Measurements from ENCODE around the gene TBL1X. TPM values are rescaled to one million over a fixed set of nuclear protein-coding genes. Genes with fewer than 3 reads are reported as not detected.
"Not testable (repeated sequence)": the region's sequence is repeated elsewhere in the genome, so short reads cannot be mapped to it uniquely, and the experiment has no call there.

TBL1X gene
- polyA plus RNA-seq, 1 experiment, result 24.9 TPM

- no peak overlapping the region for H3K27ac ChIP-seq (ENCODE audit: low read depth, low read length)
- H3K27me3 ChIP-seq (ENCODE audit: control insufficient read depth, insufficient read depth, low read length), result no peaks in the 10 kb centered on the region
- ChIA-PET POLR2A (interaction anchor here (0.7 kb wide), 1 partner anchor 64 kb away, joined by 4 read pairs; no protein-coding TSS in a partner anchor), CTCF (no interaction called here)
- DNase-seq (ENCODE audit: low read depth, low spot score), result no peak
- no peaks in the 10 kb centered on the region; the same call in 1 of the 2 replicates for H3K9me3 ChIP-seq (ENCODE audit: control insufficient read depth, insufficient read depth, low read length)
- no peak for TF ChIP-seq CTCF (IDR thresholded peaks at IDR 0.05; ENCODE audit: low read depth, low read length)
- peak overlapping the region; percentile 66 for H3K4me3 ChIP-seq (ENCODE audit: low read depth, low read length)
Observed at GRCh38 chrX:9467146-9467545, 2.3 kb downstream of the TBL1X start.

- Histone ChIP-seq H3K27ac (ENCODE audit: low read depth, low read length) (peak overlapping the region; percentile 31), H3K4me3 (ENCODE audit: low read depth, low read length) (peak overlapping the region; percentile 66), H3K27me3 (ENCODE audit: control insufficient read depth, insufficient read depth, low read length) (no peaks in the 10 kb centered on the region), H3K9me3 (ENCODE audit: control insufficient read depth, insufficient read depth, low read length) (no peaks in the 10 kb centered on the region; the same call in 1 of the 2 replicates)
- TF ChIP-seq CTCF (IDR thresholded peaks at IDR 0.05; ENCODE audit: low read depth, low read length), result no peak
- ChIA-PET POLR2A (no interaction called here), CTCF (no interaction called here)
- DNase-seq (ENCODE audit: low read depth, low spot score), result no peak
Observed at GRCh38 chrX:9467751-9468150, 2.9 kb downstream of the TBL1X start.

DNA sequence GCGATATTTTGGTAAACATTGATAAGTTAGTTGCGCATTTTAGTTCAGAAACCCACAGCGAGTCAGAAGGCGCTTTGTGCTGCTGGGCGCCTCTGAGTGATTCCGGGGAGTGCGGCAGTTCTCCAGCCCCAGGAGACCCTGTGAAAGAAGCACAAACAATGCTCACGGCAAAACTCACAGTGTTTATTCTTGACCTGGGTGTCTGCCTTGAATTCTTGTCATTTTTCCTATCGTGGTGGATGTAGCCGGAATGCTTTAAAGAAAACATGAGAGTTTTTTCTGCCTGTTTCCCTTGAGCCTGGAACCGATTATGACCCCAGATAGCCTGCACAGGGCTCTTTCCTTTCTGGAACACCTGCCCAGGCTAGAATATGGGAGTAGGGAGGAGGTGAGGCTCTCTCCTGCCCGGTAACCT, 6.7 kb downstream of the TBL1X start:
- H3K9me3 ChIP-seq (ENCODE audit: control insufficient read depth, insufficient read depth, low read length), result no peaks in the 10 kb centered on the region; the same call in 1 of the 2 replicates
- CTCF ChIA-PET, result no interaction called here
- no peaks in the 10 kb centered on the region for H3K27me3 ChIP-seq (ENCODE audit: control insufficient read depth, insufficient read depth, low read length)
- DNase-seq (ENCODE audit: low read depth, low spot score), result peak; percentile 3
- no peak for TF ChIP-seq CTCF (IDR thresholded peaks at IDR 0.05; ENCODE audit: low read depth, low read length)
- no peak overlapping the region for H3K4me3 ChIP-seq (ENCODE audit: low read depth, low read length)
- POLR2A ChIA-PET, result no interaction called here
- H3K27ac ChIP-seq (ENCODE audit: low read depth, low read length), result peak overlapping the region; percentile 78

- TF ChIP-seq CTCF (IDR thresholded peaks at IDR 0.05; ENCODE audit: low read depth, low read length), result no peak
- Histone ChIP-seq H3K27me3 (ENCODE audit: control insufficient read depth, insufficient read depth, low read length) (no peaks in the 10 kb centered on the region), H3K27ac (ENCODE audit: low read depth, low read length) (no peak overlapping the region), H3K9me3 (ENCODE audit: control insufficient read depth, insufficient read depth, low read length) (no peaks in the 10 kb centered on the region; the same call in 1 of the 2 replicates), H3K4me3 (ENCODE audit: low read depth, low read length) (no peak overlapping the region)
- ChIA-PET CTCF (no interaction called here), POLR2A (no interaction called here)
- no peak for DNase-seq (ENCODE audit: low read depth, low spot score)
Observed at GRCh38 chrX:9473708-9474107, 8.8 kb downstream of the TBL1X start.

- H3K27me3 ChIP-seq (ENCODE audit: control insufficient read depth, insufficient read depth, low read length); POLR2A ChIA-PET; H3K27ac ChIP-seq (ENCODE audit: low read depth, low read length); H3K9me3 ChIP-seq (ENCODE audit: control insufficient read depth, insufficient read depth, low read length); H3K4me3 ChIP-seq (ENCODE audit: low read depth, low read length); CTCF ChIA-PET; DNase-seq (ENCODE audit: low read depth, low spot score): not testable (repeated sequence)
Observed at GRCh38 chrX:9475417-9475816, 10.6 kb downstream of the TBL1X start.

- POLR2A ChIA-PET, result no interaction called here
- DNase-seq (ENCODE audit: low read depth, low spot score), result no peak
- no peaks in the 10 kb centered on the region for H3K9me3 ChIP-seq (ENCODE audit: control insufficient read depth, insufficient read depth, low read length)
- no peak overlapping the region for H3K27ac ChIP-seq (ENCODE audit: low read depth, low read length)
- no peaks in the 10 kb centered on the region for H3K27me3 ChIP-seq (ENCODE audit: control insufficient read depth, insufficient read depth, low read length)
- CTCF ChIA-PET, result no interaction called here
- no peak overlapping the region for H3K4me3 ChIP-seq (ENCODE audit: low read depth, low read length)
- TF ChIP-seq CTCF (IDR thresholded peaks at IDR 0.05; ENCODE audit: low read depth, low read length), result no peak
Observed at GRCh38 chrX:9475984-9476383, 11.1 kb downstream of the TBL1X start.

All from AG04450 (cell line).